Keratinocyte (primary cell): ENCODE data around the gene GPC5.
"Not testable (repeated sequence)": the region's sequence is repeated elsewhere in the genome, so short reads cannot be mapped to it uniquely, and the experiment has no call there.

ENCODE experiments used
- EZH2 ChIP-seq: IDR thresholded peaks from one replicate; pipeline ENCODE4 v1.6.1; 2012; ENCODE audit warnings: inconsistent platforms, mild to moderate bottlenecking, low read length, moderate library complexity
- TF ChIP-seq, protein P1 (sequence below), 3 experiments: IDR thresholded peaks in 1 of 3; conservative IDR thresholded peaks in 1 of 3; optimal IDR thresholded peaks in 1 of 3; 2 replicates in 2 of 3; 3 replicates in 1 of 3; pipeline versions ENCODE3 to v1.5.1; 2011; ENCODE audit warnings: low read length in 3 of 3, mild to moderate bottlenecking in 3 of 3, moderate library complexity in 2 of 3, control low read depth in 1 of 3, inconsistent platforms in 1 of 3; ENCODE audit not compliant: insufficient read depth in 2 of 3; ENCODE audit errors: extremely low read depth in 1 of 3

GRCh38 chr13:92898946-92899345 is 1500.5 kb downstream of the GPC5 start:
- TF ChIP-seq, protein P1, sequence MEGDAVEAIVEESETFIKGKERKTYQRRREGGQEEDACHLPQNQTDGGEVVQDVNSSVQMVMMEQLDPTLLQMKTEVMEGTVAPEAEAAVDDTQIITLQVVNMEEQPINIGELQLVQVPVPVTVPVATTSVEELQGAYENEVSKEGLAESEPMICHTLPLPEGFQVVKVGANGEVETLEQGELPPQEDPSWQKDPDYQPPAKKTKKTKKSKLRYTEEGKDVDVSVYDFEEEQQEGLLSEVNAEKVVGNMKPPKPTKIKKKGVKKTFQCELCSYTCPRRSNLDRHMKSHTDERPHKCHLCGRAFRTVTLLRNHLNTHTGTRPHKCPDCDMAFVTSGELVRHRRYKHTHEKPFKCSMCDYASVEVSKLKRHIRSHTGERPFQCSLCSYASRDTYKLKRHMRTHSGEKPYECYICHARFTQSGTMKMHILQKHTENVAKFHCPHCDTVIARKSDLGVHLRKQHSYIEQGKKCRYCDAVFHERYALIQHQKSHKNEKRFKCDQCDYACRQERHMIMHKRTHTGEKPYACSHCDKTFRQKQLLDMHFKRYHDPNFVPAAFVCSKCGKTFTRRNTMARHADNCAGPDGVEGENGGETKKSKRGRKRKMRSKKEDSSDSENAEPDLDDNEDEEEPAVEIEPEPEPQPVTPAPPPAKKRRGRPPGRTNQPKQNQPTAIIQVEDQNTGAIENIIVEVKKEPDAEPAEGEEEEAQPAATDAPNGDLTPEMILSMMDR (optimal IDR thresholded peaks at IDR 0.05 in 1 of 3, IDR thresholded peaks at IDR 0.05 in 1 of 3, conservative IDR thresholded peaks at IDR 0.05 in 1 of 3; ENCODE audit: extremely low read depth in 1 of 3, insufficient read depth in 2 of 3, low read length in 3 of 3) = not testable (repeated sequence)
- not testable (repeated sequence) for TF ChIP-seq EZH2
